ENCODE results near the gene STK4.

- TF ChIP-seq POLR2A (IDR thresholded peaks at IDR 0.05; ENCODE audit: low read depth, low read length) (no peak), TAF1 (IDR thresholded peaks at IDR 0.05; ENCODE audit: borderline replicate concordance, low read depth, low read length) (no peak)
Measured at GRCh38 chr20:44965651-44966029, 672 bp upstream of the STK4 start.
